Breast epithelium (tissue), 3 donors: Measurements from ENCODE around the gene MAN1A1.

ENCODE experiments used
- POLR2A ChIP-seq: fragments of 450-650 bp; IDR thresholded peaks from one replicate; pipeline ENCODE4 v1.6.1; 2016; ENCODE audit warnings: antibody characterized with exemption, mild to moderate bottlenecking, moderate library complexity
- POLR2AphosphoS5 ChIP-seq, 3 donors: sonication (generic); formaldehyde crosslinking; IDR thresholded peaks; one replicate each; pipeline ENCODE4 v1.6.1; 2017; ENCODE audit warnings: antibody characterized with exemption in 3 of 3
- TF ChIP-seq, protein P1 (sequence below), 3 donors: fragments of 450-650 bp; IDR thresholded peaks; one replicate each; pipeline ENCODE4 v1.5.1; 2016 to 2017; ENCODE audit warnings: antibody characterized with exemption in 3 of 3, mild to moderate bottlenecking in 3 of 3, moderate library complexity in 3 of 3

DNA sequence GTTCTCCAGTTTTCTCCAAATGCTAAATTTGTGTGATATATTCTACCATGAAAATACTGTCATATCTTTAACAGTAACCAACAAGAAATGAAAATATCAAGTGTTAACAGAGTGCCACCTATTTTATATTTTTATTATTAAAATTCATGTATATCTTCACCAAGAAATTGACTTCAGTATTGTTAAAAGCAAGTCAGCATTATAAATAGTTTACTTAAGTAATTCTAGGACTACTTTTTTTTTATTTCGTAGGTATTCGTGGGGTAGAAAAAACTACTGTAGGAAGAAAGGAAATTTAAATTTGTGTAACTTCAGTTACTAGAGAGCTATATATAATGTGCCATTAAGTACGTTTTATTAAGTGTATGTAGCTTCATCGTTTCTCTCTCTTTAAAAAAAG lies 6.3 kb upstream of the MAN1A1 start:
- TF ChIP-seq, protein P1, sequence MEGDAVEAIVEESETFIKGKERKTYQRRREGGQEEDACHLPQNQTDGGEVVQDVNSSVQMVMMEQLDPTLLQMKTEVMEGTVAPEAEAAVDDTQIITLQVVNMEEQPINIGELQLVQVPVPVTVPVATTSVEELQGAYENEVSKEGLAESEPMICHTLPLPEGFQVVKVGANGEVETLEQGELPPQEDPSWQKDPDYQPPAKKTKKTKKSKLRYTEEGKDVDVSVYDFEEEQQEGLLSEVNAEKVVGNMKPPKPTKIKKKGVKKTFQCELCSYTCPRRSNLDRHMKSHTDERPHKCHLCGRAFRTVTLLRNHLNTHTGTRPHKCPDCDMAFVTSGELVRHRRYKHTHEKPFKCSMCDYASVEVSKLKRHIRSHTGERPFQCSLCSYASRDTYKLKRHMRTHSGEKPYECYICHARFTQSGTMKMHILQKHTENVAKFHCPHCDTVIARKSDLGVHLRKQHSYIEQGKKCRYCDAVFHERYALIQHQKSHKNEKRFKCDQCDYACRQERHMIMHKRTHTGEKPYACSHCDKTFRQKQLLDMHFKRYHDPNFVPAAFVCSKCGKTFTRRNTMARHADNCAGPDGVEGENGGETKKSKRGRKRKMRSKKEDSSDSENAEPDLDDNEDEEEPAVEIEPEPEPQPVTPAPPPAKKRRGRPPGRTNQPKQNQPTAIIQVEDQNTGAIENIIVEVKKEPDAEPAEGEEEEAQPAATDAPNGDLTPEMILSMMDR (IDR thresholded peaks at IDR 0.05) = no peak
- TF ChIP-seq POLR2A (no peak), POLR2AphosphoS5 (IDR thresholded peaks at IDR 0.05) (no peak)
